ENCODE data around the gene KAT6B.

The KAT6B gene

GRCh38 chr10:74810087-74810486 lies 16.3 kb upstream of the KAT6B start:
- TF ChIP-seq, protein P1, sequence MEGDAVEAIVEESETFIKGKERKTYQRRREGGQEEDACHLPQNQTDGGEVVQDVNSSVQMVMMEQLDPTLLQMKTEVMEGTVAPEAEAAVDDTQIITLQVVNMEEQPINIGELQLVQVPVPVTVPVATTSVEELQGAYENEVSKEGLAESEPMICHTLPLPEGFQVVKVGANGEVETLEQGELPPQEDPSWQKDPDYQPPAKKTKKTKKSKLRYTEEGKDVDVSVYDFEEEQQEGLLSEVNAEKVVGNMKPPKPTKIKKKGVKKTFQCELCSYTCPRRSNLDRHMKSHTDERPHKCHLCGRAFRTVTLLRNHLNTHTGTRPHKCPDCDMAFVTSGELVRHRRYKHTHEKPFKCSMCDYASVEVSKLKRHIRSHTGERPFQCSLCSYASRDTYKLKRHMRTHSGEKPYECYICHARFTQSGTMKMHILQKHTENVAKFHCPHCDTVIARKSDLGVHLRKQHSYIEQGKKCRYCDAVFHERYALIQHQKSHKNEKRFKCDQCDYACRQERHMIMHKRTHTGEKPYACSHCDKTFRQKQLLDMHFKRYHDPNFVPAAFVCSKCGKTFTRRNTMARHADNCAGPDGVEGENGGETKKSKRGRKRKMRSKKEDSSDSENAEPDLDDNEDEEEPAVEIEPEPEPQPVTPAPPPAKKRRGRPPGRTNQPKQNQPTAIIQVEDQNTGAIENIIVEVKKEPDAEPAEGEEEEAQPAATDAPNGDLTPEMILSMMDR (conservative IDR thresholded peaks at IDR 0.05; ENCODE audit: control insufficient read depth, insufficient read depth, low read depth, low read length): no peak
- no peak overlapping the region for H3K4me3 ChIP-seq (ENCODE audit: control insufficient read depth, low read depth, low read length)
- DNase-seq (ENCODE audit: low read depth): no peak

DNA sequence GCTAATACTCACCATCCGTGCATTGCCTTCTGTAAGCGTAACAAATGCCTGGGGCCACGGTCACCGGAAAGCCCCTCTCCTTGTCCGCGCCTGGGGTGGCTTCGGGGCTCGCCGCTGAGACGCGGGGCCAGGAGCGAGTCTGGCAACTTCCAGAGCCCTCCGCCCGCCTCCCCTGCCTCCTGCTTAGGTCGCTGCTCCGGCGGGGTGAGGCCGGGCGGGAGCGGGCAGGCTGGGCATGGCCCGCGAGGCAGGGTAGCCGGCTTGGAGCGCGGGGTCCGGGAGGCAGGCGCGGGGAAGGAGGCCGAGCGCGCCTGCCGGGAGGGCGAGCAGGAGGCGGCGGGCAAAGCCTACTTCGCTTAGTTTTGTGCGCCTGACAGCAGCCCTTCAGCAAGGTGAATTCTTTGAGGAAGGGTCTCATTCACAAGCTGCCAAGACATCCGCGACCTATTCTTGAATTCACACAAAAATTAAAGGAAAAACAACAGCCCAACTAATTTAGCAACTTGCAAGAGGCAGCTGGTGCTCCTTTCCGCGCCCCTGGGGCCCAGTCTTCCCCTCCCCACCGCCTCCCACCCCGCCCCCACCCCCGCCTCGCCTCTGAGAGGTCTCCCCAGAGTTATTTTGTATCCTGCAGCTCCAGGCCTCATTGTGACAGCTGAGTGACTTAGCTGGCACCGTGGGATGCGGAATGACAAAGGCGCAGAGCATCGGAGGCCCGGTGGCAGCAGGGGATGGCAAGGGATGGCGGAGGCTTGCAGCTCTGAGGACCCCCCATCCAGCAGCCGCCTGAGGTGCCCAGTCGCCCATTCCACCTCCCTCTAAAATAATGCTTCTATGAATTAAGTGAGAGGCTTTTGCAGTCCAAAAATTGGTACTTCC lies 12.8 kb upstream of the KAT6B start:
- no peak overlapping the region for H3K4me3 ChIP-seq (ENCODE audit: control insufficient read depth, low read depth, low read length)
- TF ChIP-seq, protein P1 (conservative IDR thresholded peaks at IDR 0.05; ENCODE audit: control insufficient read depth, insufficient read depth, low read depth, low read length): no peak
- DNase-seq (ENCODE audit: low read depth): no peak

DNA sequence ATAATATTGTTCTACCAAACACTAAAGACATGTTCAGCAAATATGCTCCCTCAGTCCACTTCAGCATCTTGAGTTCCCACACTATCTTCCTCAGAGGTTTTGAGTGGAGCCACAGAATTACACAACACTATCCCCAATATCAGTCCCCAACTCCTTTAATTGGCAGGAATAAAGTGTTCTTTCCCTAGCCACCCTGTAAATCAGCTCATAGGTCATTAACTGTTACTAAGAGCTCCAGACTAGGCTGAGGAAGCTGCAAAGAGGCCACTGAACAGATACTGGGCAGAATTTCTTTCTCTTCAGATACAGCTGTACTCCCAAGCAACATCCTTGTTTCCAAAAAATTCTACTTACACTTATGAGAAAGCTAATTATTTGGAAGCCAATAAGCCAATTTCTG lies 11.6 kb upstream of the KAT6B start:
- no peak for DNase-seq (ENCODE audit: low read depth)
- H3K4me3 ChIP-seq (ENCODE audit: control insufficient read depth, low read depth, low read length): no peak overlapping the region
- TF ChIP-seq, protein P1 (conservative IDR thresholded peaks at IDR 0.05; ENCODE audit: control insufficient read depth, insufficient read depth, low read depth, low read length): no peak

DNA sequence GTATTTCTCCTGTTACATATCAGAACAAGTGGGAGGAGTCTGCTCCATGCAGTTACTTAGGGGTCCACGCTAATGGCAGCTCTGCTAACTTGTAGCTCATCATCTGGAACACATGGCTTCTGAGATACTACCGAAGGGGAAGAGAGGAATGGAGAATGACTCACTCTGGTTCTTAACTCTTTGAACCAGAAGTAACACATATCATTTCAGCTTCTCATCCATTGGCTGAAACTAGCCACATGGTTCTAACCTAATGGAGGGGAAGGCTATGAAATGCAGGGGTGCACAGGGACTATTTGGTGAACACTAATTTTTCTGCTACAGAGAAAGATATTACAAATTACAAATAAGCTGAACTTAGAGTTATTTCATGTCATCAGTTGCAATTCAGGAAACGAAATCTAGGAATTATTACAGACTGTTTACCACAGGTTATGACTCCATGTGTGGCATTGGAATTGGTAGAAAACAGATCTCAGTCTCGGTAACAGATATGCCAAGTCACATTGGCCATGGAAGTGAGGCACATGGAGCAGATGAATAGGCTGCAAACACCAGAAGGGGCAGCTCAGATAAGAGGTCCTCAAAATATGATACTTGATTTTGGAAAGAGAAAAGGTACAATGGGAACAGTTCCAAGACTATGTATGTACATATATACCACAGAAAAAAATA lies 9.4 kb upstream of the KAT6B start:
- no peak overlapping the region for H3K4me3 ChIP-seq (ENCODE audit: control insufficient read depth, low read depth, low read length)
- DNase-seq (ENCODE audit: low read depth): peak; percentile 27

DNA sequence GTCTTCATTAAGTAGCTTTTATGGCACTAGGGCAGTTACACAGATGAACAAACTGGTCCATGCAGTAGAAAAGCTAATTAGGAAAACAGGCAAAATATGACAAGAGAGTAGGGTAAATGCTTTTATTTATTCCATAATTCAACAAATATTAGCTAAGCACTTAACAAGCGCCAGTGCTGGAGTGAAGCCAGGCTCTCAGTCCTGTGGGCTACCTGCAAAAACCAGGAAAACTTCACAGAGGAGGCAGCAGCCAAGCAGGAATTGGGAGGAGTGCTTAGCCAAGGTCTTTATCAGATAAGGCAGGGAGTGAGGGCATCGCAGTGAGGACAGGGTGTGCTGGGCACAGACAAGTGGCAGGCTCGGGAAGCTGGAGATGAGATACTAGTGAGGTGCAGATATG lies 4.9 kb upstream of the KAT6B start:
- H3K4me3 ChIP-seq (ENCODE audit: control insufficient read depth, low read depth, low read length): no peak overlapping the region
- DNase-seq (ENCODE audit: low read depth): no peak
- TF ChIP-seq, protein P1 (conservative IDR thresholded peaks at IDR 0.05; ENCODE audit: control insufficient read depth, insufficient read depth, low read depth, low read length): no peak

More for the DNA sequence above, 9.4 kb upstream of the KAT6B start:
- TF ChIP-seq, protein P1 (conservative IDR thresholded peaks at IDR 0.05; ENCODE audit: control insufficient read depth, insufficient read depth, low read depth, low read length): no peak

GRCh38 chr10:74822101-74822500 lies 4.3 kb upstream of the KAT6B start:
- TF ChIP-seq, protein P1 (conservative IDR thresholded peaks at IDR 0.05; ENCODE audit: control insufficient read depth, insufficient read depth, low read depth, low read length): no peak
- no peak for DNase-seq (ENCODE audit: low read depth)
- no peak overlapping the region for H3K4me3 ChIP-seq (ENCODE audit: control insufficient read depth, low read depth, low read length)
